ENCODE data around the gene ZFHX3.

GRCh38 chr16:72937916-72938794, 109.8 kb downstream of the ZFHX3 start:
- TF ChIP-seq POLR2AphosphoS5 (IDR thresholded peaks at IDR 0.05; ENCODE audit: borderline replicate concordance, low read depth, low read length) (no peak), EZH2 (IDR thresholded peaks at IDR 0.05) (no peak), FOXP2 (optimal IDR thresholded peaks at IDR 0.05; ENCODE audit: control extremely low read depth, extremely low read length, insufficient read depth) (no peak)

Measured in SK-N-MC (cell line).